ENCODE measurements around the gene R3HDM1. TPM values are rescaled to one million over a fixed set of nuclear protein-coding genes. Genes with fewer than 3 reads are reported as not detected.

Gene R3HDM1
- polyA plus RNA-seq, 2 of the 4 experiments (the other 2 are of a cell fraction) = 27.6 to 63.3 TPM

DNA sequence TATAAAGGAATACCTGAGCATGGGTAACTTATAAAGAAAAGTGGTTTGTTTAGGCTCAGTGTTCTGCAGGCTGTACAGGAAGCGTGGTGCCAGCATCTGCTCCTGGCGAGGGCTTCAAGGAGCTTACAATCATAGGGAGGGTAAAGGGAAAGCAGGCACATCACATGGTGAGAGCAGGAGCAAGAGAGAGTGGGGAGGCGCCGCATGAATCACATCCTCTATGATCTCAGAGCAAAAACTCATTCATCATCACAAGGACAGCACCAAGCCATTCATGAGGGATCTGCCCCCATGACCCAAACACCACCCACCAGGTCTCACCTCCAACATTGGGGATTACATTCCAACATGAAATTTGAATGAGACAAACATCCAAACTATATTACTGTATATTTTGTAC lies 32.5 kb downstream of the R3HDM1 start:
- peak in 1 of 2 experiments; percentile 64; a peak in 3 of 6 replicates for ATAC-seq
- WGBS (ENCODE audit: missing lambda C conversion rate) = 93% methylated on average over 4 of the region's 4 CpGs
- FAIRE-seq = no peak
- ChIA-PET POLR2A (no interaction called here), CTCF (interaction anchor here (0.6 kb wide), 1 partner anchor 21 kb away, joined by 3 read pairs; no protein-coding TSS in a partner anchor)
- no peaks in the 10 kb centered on the region for H3K9me3 ChIP-seq
- H3K4me1 ChIP-seq = peaks cover 13% of the 10 kb centered on the region
- H3K4me2 ChIP-seq = no peak overlapping the region
- TF ChIP-seq RCOR1 (IDR thresholded peaks at IDR 0.05; ENCODE audit: low read depth, low read length) (no peak), NFE2L2 (conservative IDR thresholded peaks at IDR 0.05; ENCODE audit: low read length) (no peak), SMC3 (IDR thresholded peaks at IDR 0.05) (no peak), ESRRA (IDR thresholded peaks at IDR 0.05; ENCODE audit: borderline replicate concordance, low read length) (no peak), CBX2 (IDR thresholded peaks at IDR 0.05; ENCODE audit: borderline replicate concordance, low read depth) (no peak), MAZ (IDR thresholded peaks at IDR 0.05; ENCODE audit: borderline replicate concordance, low read depth, low read length) (no peak), GATA3 (IDR thresholded peaks at IDR 0.05; ENCODE audit: borderline replicate concordance) (no peak), TP53 (CRISPR knock-in tag; IDR thresholded peaks at IDR 0.05) (no peak), KDM1A (IDR thresholded peaks at IDR 0.05; ENCODE audit: low read depth) (no peak), ZFP36 (IDR thresholded peaks at IDR 0.05; ENCODE audit: borderline replicate concordance, partially characterized antibody) (no peak), TFCP2L1 (CRISPR knock-in tag; IDR thresholded peaks at IDR 0.05) (no peak)
- TF ChIP-seq, protein P1, sequence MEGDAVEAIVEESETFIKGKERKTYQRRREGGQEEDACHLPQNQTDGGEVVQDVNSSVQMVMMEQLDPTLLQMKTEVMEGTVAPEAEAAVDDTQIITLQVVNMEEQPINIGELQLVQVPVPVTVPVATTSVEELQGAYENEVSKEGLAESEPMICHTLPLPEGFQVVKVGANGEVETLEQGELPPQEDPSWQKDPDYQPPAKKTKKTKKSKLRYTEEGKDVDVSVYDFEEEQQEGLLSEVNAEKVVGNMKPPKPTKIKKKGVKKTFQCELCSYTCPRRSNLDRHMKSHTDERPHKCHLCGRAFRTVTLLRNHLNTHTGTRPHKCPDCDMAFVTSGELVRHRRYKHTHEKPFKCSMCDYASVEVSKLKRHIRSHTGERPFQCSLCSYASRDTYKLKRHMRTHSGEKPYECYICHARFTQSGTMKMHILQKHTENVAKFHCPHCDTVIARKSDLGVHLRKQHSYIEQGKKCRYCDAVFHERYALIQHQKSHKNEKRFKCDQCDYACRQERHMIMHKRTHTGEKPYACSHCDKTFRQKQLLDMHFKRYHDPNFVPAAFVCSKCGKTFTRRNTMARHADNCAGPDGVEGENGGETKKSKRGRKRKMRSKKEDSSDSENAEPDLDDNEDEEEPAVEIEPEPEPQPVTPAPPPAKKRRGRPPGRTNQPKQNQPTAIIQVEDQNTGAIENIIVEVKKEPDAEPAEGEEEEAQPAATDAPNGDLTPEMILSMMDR (IDR thresholded peaks at IDR 0.05) = no peak
- H3K4me3 ChIP-seq = no peak overlapping the region
- H3K27ac ChIP-seq = no peak overlapping the region
- peak in 1 of 2 experiments; percentile 27 for DNase-seq (ENCODE audit: low read depth in 1 of 2, low spot score in 1 of 2)

DNA sequence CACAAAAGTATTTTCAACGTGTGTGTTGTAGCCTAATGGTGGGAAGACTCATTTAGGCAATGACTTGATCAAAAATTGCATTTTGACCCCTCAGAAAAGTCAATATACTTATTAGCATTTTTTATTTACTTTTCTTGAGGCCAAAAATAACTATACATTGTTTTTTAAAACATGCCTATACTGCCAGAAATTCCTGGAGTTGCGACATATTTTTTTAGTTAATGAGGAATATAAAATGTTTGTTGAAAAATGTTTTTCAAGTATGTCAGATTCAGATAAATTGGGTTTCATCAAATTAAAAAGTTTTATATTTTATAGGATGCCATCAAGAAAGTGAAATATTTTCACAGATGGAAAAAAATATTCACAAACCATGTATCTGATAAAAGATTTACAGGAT lies 39.6 kb downstream of the R3HDM1 start:
- FAIRE-seq (no peak), DNase-seq (ENCODE audit: low read depth in 1 of 2, low spot score in 1 of 2) (no peak), ATAC-seq (no peak)
- WGBS (ENCODE audit: missing lambda C conversion rate) = 89% methylated on average over 2 of the region's 2 CpGs
- Histone ChIP-seq H3K9me3 (no peaks in the 10 kb centered on the region), H3K4me3 (no peak overlapping the region), H3K4me1 (no peaks in the 10 kb centered on the region), H3K27ac (no peak overlapping the region), H3K4me2 (no peak overlapping the region)
- TF ChIP-seq CHD2 (IDR thresholded peaks at IDR 0.05; ENCODE audit: low read length, partially characterized antibody) (no peak), CHD4 (IDR thresholded peaks at IDR 0.05; ENCODE audit: borderline replicate concordance) (no peak), HOXB5 (CRISPR knock-in tag; IDR thresholded peaks at IDR 0.05) (no peak), EHF (CRISPR knock-in tag; IDR thresholded peaks at IDR 0.05) (no peak), RAD21 (conservative IDR thresholded peaks at IDR 0.05 in 1 of 2, IDR thresholded peaks at IDR 0.05 in 1 of 2) (no peak), CBX8 (IDR thresholded peaks at IDR 0.05) (no peak), RFX5 (IDR thresholded peaks at IDR 0.05) (no peak), FOSB (CRISPR knock-in tag; IDR thresholded peaks at IDR 0.05) (no peak), PHF8 (IDR thresholded peaks at IDR 0.05; ENCODE audit: borderline replicate concordance, low read depth) (no peak), RARB (CRISPR knock-in tag; IDR thresholded peaks at IDR 0.05) (no peak), SREBF2 (IDR thresholded peaks at IDR 0.05) (no peak), CEBPB (IDR thresholded peaks at IDR 0.05) (no peak), POLR2A (IDR thresholded peaks at IDR 0.05; ENCODE audit: low read length) (no peak), BHLHE40 (IDR thresholded peaks at IDR 0.05; ENCODE audit: low read depth, low read length) (no peak)
- TF ChIP-seq, protein P2, sequence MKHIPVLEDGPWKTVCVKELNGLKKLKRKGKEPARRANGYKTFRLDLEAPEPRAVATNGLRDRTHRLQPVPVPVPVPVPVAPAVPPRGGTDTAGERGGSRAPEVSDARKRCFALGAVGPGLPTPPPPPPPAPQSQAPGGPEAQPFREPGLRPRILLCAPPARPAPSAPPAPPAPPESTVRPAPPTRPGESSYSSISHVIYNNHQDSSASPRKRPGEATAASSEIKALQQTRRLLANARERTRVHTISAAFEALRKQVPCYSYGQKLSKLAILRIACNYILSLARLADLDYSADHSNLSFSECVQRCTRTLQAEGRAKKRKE (CRISPR knock-in tag; IDR thresholded peaks at IDR 0.05; ENCODE audit: low read depth) = no peak
- TF ChIP-seq, protein P3, sequence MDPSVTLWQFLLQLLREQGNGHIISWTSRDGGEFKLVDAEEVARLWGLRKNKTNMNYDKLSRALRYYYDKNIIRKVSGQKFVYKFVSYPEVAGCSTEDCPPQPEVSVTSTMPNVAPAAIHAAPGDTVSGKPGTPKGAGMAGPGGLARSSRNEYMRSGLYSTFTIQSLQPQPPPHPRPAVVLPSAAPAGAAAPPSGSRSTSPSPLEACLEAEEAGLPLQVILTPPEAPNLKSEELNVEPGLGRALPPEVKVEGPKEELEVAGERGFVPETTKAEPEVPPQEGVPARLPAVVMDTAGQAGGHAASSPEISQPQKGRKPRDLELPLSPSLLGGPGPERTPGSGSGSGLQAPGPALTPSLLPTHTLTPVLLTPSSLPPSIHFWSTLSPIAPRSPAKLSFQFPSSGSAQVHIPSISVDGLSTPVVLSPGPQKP (IDR thresholded peaks at IDR 0.05; ENCODE audit: low read depth, low read length) = no peak
- POLR2A ChIA-PET = no interaction called here
- CTCF ChIA-PET = interaction anchor here (1.4 kb wide), 1 partner anchor 21 kb away, joined by 3 read pairs; no protein-coding TSS in a partner anchor

Data from A549 (cell line).